ENCODE measurements around the gene C1orf116. TPM values are rescaled to one million over a fixed set of nuclear protein-coding genes. Genes with fewer than 3 reads are reported as not detected.

Gene C1orf116
- total RNA-seq, 2 donors from 2014 or later = 36.5 to 107 TPM

DNA sequence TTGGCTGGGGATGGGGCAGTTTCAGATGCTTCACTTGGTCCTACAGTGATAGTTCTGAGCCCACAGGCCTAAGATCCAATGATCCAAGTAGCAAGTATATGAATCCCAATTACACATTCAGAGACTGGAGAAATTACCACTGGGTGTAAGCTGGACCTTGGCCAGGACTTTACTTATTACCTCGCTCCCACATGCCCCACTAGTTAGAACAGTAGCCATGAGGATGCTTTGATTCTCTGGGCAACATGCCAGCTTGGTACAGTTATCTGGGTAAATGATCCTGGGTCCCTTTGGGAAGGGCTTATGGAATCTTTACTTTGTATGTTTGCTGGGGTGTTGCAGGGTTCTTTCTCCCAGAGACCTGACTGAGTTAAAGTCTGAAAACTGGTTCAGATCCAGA lies 57.2 kb downstream of the C1orf116 start:
- 92% methylated on average over 1 of the region's 1 CpG for WGBS
- TF ChIP-seq POLR2A (IDR thresholded peaks at IDR 0.05) (no peak), POLR2AphosphoS5 (IDR thresholded peaks at IDR 0.05) (no peak)
- TF ChIP-seq, protein P1, sequence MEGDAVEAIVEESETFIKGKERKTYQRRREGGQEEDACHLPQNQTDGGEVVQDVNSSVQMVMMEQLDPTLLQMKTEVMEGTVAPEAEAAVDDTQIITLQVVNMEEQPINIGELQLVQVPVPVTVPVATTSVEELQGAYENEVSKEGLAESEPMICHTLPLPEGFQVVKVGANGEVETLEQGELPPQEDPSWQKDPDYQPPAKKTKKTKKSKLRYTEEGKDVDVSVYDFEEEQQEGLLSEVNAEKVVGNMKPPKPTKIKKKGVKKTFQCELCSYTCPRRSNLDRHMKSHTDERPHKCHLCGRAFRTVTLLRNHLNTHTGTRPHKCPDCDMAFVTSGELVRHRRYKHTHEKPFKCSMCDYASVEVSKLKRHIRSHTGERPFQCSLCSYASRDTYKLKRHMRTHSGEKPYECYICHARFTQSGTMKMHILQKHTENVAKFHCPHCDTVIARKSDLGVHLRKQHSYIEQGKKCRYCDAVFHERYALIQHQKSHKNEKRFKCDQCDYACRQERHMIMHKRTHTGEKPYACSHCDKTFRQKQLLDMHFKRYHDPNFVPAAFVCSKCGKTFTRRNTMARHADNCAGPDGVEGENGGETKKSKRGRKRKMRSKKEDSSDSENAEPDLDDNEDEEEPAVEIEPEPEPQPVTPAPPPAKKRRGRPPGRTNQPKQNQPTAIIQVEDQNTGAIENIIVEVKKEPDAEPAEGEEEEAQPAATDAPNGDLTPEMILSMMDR (IDR thresholded peaks at IDR 0.05) = no peak
- intact Hi-C loops (cut with DNase I) = loop anchor here (10.0 kb wide), 1 partner anchor 481 kb away; no protein-coding TSS in a partner anchor
- no peaks in the 10 kb centered on the region for H3K4me1 ChIP-seq (replicated peaks)
- no peak overlapping the region for H3K4me3 ChIP-seq
- H3K27ac ChIP-seq = no peak overlapping the region
- DNase-seq (ENCODE audit: low spot score) = no peak
- no peaks in the 10 kb centered on the region for H3K27me3 ChIP-seq (replicated peaks; ENCODE audit: insufficient read depth)
- H3K36me3 ChIP-seq = no peaks in the 10 kb centered on the region
- H3K9me3 ChIP-seq = no peaks in the 10 kb centered on the region

DNA sequence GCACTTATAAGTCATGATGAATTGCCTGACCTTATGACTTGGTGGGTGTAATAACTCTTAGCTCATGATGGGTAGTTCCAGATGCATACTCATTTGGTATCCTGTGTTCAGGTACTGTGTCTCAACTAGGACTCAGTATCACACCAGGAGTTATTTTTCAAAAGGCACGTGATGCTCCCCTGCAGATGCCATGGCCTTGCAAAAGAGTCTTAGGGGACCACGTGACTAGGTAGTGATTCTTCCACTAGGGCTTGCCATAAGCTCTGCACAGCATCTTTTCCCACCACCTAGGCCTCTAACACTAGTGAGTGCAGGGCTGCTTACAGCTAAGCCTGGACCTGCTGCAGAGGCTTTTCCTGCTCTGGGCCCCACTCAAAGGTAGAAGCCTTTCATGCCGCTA lies 58.4 kb downstream of the C1orf116 start:
- Histone ChIP-seq H3K27ac (no peak overlapping the region), H3K9me3 (no peaks in the 10 kb centered on the region), H3K27me3 (replicated peaks; ENCODE audit: insufficient read depth) (no peaks in the 10 kb centered on the region), H3K36me3 (no peaks in the 10 kb centered on the region), H3K4me3 (no peak overlapping the region), H3K4me1 (replicated peaks) (no peaks in the 10 kb centered on the region)
- intact Hi-C loops (cut with DNase I) = loop anchor here (10.0 kb wide), 1 partner anchor 479 kb away; no protein-coding TSS in a partner anchor
- no peak for DNase-seq (ENCODE audit: low spot score)
- no peak for TF ChIP-seq POLR2A (IDR thresholded peaks at IDR 0.05)
- TF ChIP-seq POLR2AphosphoS5 (IDR thresholded peaks at IDR 0.05) = no peak
- TF ChIP-seq, protein P1 (IDR thresholded peaks at IDR 0.05) = no peak
- WGBS = 82% methylated on average over 3 of the region's 3 CpGs

DNA sequence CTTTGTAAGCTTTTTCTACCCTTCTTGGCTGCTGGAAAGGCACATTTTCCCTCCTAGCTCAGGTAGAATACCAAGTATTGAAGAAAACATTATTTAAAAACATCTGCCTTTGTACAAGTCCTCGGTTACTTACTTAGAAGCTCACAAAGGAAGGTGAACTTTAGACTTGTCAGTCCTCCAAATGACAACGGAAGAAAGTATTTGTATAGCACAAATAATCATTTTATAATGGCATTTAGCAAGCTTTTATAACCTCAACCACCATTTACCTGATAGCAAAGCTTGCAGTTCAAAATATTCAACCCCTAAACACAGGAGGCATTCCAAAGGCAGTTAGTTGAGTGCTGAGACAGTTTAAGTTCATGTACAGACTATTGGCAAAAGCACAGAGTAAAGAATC lies 59.8 kb downstream of the C1orf116 start:
- Histone ChIP-seq H3K27me3 (replicated peaks; ENCODE audit: insufficient read depth) (no peaks in the 10 kb centered on the region), H3K4me3 (no peak overlapping the region), H3K9me3 (no peaks in the 10 kb centered on the region), H3K4me1 (replicated peaks) (no peaks in the 10 kb centered on the region), H3K27ac (no peak overlapping the region), H3K36me3 (no peaks in the 10 kb centered on the region)
- DNase-seq (ENCODE audit: low spot score) = no peak
- WGBS = 50% methylated on average over 2 of the region's 2 CpGs
- intact Hi-C loops (cut with DNase I) = loop anchor here (10.0 kb wide), 1 partner anchor 478 kb away; no protein-coding TSS in a partner anchor
- TF ChIP-seq, protein P1 (IDR thresholded peaks at IDR 0.05) = no peak
- TF ChIP-seq POLR2A (IDR thresholded peaks at IDR 0.05) = no peak
- no peak for TF ChIP-seq POLR2AphosphoS5 (IDR thresholded peaks at IDR 0.05)

DNA sequence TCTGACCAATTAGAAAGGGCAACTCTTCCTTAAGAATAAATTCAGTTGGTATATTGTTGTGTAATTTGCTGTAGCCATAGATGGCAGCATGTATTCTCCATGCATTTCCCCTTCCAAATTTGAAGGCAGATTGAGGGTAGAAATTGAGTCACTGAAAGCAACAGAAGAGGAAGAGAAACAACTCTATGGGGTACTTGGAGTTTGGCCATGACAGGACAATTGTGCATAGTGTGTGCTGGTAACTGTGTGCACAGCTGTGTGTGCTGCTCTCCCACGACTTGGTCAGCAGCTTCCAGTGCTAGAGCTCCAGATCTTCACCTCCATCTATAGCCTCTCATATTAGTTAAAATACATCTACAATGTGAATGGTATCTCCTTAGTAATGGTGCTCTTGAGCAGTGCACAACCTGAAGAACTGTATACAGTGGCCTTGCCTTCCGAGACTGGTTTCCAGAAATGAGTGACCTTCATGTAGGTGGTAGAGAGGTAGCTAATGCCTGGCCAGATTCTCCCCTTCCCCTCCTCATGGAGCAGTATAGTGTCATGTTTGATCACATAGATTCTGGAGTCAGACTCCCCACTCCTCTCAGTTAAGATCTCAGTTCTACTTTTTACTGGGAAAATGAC lies 61.4 kb downstream of the C1orf116 start:
- TF ChIP-seq POLR2AphosphoS5 (IDR thresholded peaks at IDR 0.05) = no peak
- no peak for TF ChIP-seq POLR2A (IDR thresholded peaks at IDR 0.05)
- TF ChIP-seq, protein P1 (IDR thresholded peaks at IDR 0.05) = no peak
- H3K36me3 ChIP-seq = no peaks in the 10 kb centered on the region
- no peaks in the 10 kb centered on the region for H3K9me3 ChIP-seq
- intact Hi-C loops (cut with DNase I) = loop anchor here (10.0 kb wide), 1 partner anchor 476 kb away; no protein-coding TSS in a partner anchor
- H3K27me3 ChIP-seq (replicated peaks; ENCODE audit: insufficient read depth) = no peaks in the 10 kb centered on the region
- no peaks in the 10 kb centered on the region for H3K4me1 ChIP-seq (replicated peaks)
- 82% methylated on average over 2 of the region's 2 CpGs for WGBS
- H3K4me3 ChIP-seq = no peak overlapping the region
- H3K27ac ChIP-seq = no peak overlapping the region
- DNase-seq (ENCODE audit: low spot score) = no peak

DNA sequence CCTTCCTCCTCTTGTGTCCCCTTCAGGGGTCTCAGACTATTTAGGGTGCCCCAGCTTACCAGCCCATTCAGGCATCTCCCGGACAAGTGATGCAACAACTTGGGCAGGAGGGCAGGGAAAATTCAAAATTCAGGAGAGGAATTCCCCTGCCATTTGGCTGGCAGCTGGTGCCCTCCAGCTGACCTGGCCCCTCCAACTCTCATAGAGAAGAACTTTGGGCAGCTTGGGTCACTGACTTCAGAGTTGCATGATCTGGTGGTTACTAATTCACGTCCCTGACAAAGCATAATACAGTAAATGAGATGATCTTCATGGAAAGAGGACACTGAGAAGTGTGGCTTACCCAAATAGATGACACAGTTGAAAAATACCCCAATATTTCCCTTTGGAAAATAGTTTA lies 62.1 kb downstream of the C1orf116 start, which contains the start of gene FCAMR:
Gene FCAMR (minus strand): TSS at position 15 of the 400 bp plus-strand sequence. CDS start 335 bp downstream, outside the sequence.
- H3K36me3 ChIP-seq = no peaks in the 10 kb centered on the region
- no peaks in the 10 kb centered on the region for H3K27me3 ChIP-seq (replicated peaks; ENCODE audit: insufficient read depth)
- H3K27ac ChIP-seq = no peak within 1 kb of the TSS
- no peak for DNase-seq (ENCODE audit: low spot score)
- WGBS = 86% methylated on average over 2 of the region's 2 CpGs
- H3K9me3 ChIP-seq = no peaks in the 10 kb centered on the region
- intact Hi-C loops (cut with DNase I) = loop anchor here (10.0 kb wide), 1 partner anchor 476 kb away; no protein-coding TSS in a partner anchor
- H3K4me3 ChIP-seq = no peak within 1 kb of the TSS
- TF ChIP-seq POLR2AphosphoS5 (IDR thresholded peaks at IDR 0.05) (no peak), POLR2A (IDR thresholded peaks at IDR 0.05) (no peak)
- TF ChIP-seq, protein P1 (IDR thresholded peaks at IDR 0.05) = no peak
- H3K4me1 ChIP-seq (replicated peaks) = no peaks in the 10 kb centered on the region

Data from prostate gland (tissue), 2 donors.